ENCODE measurements around the gene UQCRFS1.

DNA sequence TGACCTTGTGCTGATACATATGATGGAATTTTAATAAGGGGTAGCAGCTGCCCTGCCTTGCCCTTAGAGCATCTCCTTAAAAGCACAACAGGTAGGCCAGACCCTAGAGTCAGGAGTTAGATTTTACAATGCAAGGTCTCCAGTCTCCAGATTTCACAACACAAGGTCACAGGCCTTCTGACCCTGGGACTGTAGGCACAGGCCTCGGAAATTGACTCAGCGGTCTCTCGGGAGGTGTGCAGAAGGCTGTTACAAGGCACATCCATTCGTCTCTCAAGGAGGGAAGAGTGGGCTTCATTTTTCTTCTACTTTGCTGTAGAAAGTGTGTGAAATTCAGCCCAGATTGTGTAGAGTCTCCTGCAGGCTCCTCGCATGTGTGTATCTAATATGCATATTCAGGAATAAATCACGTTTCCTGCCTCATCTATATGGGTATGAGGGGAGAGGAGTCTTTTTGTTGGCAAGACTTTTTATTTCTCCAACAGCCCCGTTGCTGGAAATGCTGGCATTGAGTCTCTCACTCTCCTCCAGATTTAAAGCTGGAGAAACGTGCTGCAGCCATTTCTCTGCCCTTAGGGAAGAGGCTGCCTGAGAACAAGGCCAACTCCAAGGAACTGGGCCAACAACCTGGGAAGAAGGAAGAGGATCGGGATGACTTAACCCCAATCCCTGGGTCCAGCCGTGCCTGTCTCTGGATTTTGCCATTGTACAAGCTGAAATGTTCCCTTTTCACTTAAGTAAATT lies 24.5 kb downstream of the UQCRFS1 start:
- TF ChIP-seq, protein P1, sequence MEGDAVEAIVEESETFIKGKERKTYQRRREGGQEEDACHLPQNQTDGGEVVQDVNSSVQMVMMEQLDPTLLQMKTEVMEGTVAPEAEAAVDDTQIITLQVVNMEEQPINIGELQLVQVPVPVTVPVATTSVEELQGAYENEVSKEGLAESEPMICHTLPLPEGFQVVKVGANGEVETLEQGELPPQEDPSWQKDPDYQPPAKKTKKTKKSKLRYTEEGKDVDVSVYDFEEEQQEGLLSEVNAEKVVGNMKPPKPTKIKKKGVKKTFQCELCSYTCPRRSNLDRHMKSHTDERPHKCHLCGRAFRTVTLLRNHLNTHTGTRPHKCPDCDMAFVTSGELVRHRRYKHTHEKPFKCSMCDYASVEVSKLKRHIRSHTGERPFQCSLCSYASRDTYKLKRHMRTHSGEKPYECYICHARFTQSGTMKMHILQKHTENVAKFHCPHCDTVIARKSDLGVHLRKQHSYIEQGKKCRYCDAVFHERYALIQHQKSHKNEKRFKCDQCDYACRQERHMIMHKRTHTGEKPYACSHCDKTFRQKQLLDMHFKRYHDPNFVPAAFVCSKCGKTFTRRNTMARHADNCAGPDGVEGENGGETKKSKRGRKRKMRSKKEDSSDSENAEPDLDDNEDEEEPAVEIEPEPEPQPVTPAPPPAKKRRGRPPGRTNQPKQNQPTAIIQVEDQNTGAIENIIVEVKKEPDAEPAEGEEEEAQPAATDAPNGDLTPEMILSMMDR (IDR thresholded peaks at IDR 0.05) = no peak
- TF ChIP-seq POLR2A (IDR thresholded peaks at IDR 0.05) = no peak

Data from breast epithelium (tissue), 3 donors.